ENCODE measurements around the gene UBE2L3. TPM values are rescaled to one million over a fixed set of nuclear protein-coding genes. Genes with fewer than 3 reads are reported as not detected.
"Not testable (repeated sequence)": the region's sequence is repeated elsewhere in the genome, so short reads cannot be mapped to it uniquely, and the experiment has no call there.

Gene UBE2L3
- total and polyA plus RNA-seq, 4 donors, result 34.1 to 54.5 (median 41.0) TPM

GRCh38 chr22:21550008-21550677 is 17.4 kb upstream of the UBE2L3 start:
- H3K9me3 ChIP-seq (ENCODE audit: control insufficient read depth, low read length); H3K4me1 ChIP-seq (ENCODE audit: control insufficient read depth in 1 of 2, insufficient read depth in 2 of 2, low read length in 2 of 2); H3K27ac ChIP-seq (ENCODE audit: low read depth in 1 of 2, low read length in 2 of 2); H3K4me3 ChIP-seq (ENCODE audit: low read length in 2 of 2); DNase-seq; intact Hi-C loops (cut with DNase I); H3K36me3 ChIP-seq (ENCODE audit: control insufficient read depth in 1 of 2, insufficient read depth in 2 of 2, low read length in 1 of 2); H3K27me3 ChIP-seq (ENCODE audit: control insufficient read depth in 1 of 2, insufficient read depth in 2 of 2, low read length in 1 of 2): not testable (repeated sequence)
- no CpG with 5 or more reads among the region's 62 CpGs for WGBS, 2 donors
- peak; percentile 84 for ATAC-seq (ENCODE audit: low FRiP score)

DNA sequence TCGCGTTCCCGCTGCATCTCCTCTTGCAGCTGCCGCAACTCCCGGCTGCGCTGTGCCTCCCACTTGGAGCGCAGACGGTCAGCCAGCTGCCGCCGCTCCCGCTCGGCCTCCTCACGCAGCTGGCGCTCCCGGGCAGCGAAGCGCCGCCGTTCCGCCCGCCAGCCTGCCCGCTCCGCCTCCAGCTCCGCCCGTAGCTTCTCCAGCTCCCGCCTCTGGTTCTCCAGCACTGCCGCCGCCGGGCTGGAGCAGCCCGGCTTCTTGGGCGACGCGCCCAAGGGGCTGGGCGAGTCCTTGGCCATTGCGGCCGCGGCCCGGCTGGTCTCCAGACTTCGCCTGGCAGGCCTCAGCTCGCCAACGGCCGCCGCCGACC is 16.9 kb upstream of the UBE2L3 start:
- ATAC-seq (ENCODE audit: low FRiP score), result peak; percentile 83
- H3K4me1 ChIP-seq (ENCODE audit: control insufficient read depth in 1 of 2, insufficient read depth in 2 of 2, low read length in 2 of 2); H3K4me3 ChIP-seq (ENCODE audit: low read length in 2 of 2); H3K9me3 ChIP-seq (ENCODE audit: control insufficient read depth, low read length); H3K36me3 ChIP-seq (ENCODE audit: control insufficient read depth in 1 of 2, insufficient read depth in 2 of 2, low read length in 1 of 2); intact Hi-C loops (cut with DNase I); H3K27ac ChIP-seq (ENCODE audit: low read depth in 1 of 2, low read length in 2 of 2); H3K27me3 ChIP-seq (ENCODE audit: control insufficient read depth in 1 of 2, insufficient read depth in 2 of 2, low read length in 1 of 2); DNase-seq: not testable (repeated sequence)
- no CpG with 5 or more reads among the region's 44 CpGs for WGBS, 2 donors

GRCh38 chr22:21551361-21551760 is 16.2 kb upstream of the UBE2L3 start, which contains the start of gene RIMBP3C:
Gene RIMBP3C, minus strand, starts transcription at chr22:21551461. Its CDS starts 485 bp downstream, at chr22:21550976.
- DNase-seq; intact Hi-C loops (cut with DNase I); H3K4me1 ChIP-seq (ENCODE audit: control insufficient read depth in 1 of 2, insufficient read depth in 2 of 2, low read length in 2 of 2); H3K4me3 ChIP-seq (ENCODE audit: low read length in 2 of 2); H3K36me3 ChIP-seq (ENCODE audit: control insufficient read depth in 1 of 2, insufficient read depth in 2 of 2, low read length in 1 of 2); H3K27me3 ChIP-seq (ENCODE audit: control insufficient read depth in 1 of 2, insufficient read depth in 2 of 2, low read length in 1 of 2); ATAC-seq (ENCODE audit: low FRiP score); H3K27ac ChIP-seq (ENCODE audit: low read depth in 1 of 2, low read length in 2 of 2); H3K9me3 ChIP-seq (ENCODE audit: control insufficient read depth, low read length): not testable (repeated sequence)
- no CpG with 5 or more reads among the region's 4 CpGs for WGBS, 2 donors

DNA sequence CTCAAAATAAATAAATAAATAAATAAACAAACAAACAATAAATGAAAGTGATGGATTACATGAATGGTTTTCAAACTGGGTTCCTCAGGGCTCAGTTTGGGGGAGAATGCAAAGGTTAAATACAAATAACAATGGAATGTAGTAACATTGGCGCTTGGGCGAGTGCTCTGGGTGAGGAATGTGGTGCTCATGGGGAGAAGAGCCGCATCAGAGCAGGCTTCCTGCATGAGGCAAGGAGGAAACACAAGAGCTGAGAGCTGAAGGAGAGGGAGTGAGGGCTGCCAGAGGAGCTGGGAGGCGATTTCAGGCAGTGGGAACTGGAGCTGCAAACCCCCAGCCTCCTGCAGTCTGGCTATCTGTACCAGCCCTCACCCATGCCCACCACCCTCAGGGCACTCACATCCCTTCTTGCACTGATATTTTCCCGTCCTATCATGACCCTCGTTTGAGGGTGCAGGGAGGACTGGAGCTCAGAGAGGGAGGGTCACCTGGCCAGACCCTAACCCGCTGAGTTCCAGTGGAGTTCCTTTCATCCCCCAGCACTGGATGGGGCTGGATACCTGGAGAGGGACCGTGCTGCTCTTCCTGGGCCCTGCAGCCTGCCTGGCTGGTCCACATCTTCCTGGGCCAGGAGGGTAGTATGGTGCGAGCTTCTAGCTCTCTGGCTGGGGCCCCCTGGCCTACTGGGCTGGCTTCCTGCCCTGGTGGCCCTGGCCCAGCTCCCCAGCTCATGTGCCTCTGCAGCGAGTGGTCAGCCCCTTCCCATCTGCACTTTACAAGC is 8.0 kb upstream of the UBE2L3 start:
- H3K27me3 ChIP-seq (ENCODE audit: control insufficient read depth in 1 of 2, insufficient read depth in 2 of 2, low read length in 1 of 2); H3K36me3 ChIP-seq (ENCODE audit: control insufficient read depth in 1 of 2, insufficient read depth in 2 of 2, low read length in 1 of 2); H3K27ac ChIP-seq (ENCODE audit: low read depth in 1 of 2, low read length in 2 of 2); intact Hi-C loops (cut with DNase I); H3K4me1 ChIP-seq (ENCODE audit: control insufficient read depth in 1 of 2, insufficient read depth in 2 of 2, low read length in 2 of 2); H3K9me3 ChIP-seq (ENCODE audit: control insufficient read depth, low read length); H3K4me3 ChIP-seq (ENCODE audit: low read length in 2 of 2); ATAC-seq (ENCODE audit: low FRiP score): not testable (repeated sequence)
- DNase-seq, result peak in 1 of 2 donors; percentile 22
- WGBS, 2 donors, result 59 to 67% methylated on average over 5 to 6 of the region's 10 CpGs

DNA sequence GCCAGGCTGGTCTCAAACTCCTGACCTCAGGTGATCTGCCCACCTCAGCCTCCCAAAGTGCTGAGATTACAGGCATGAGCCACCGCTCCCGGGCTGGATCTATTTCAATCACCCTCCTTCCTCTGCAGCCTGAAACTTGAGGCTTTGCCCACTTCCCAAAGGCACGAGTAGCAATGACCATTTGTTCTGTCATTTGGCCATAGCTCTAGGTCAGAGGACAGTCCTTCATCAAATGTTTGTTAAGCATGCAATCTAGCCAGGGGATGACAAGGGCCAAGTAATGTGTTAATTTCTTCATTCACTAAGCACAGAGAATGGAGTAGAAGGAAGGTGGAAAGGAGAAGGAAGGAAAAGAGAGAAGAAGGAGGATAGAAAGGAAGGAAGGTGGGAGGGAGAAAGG is 6.9 kb upstream of the UBE2L3 start:
- H3K36me3 ChIP-seq (ENCODE audit: control insufficient read depth in 1 of 2, insufficient read depth in 2 of 2, low read length in 1 of 2); ATAC-seq (ENCODE audit: low FRiP score); H3K4me1 ChIP-seq (ENCODE audit: control insufficient read depth in 1 of 2, insufficient read depth in 2 of 2, low read length in 2 of 2); H3K4me3 ChIP-seq (ENCODE audit: low read length in 2 of 2); H3K9me3 ChIP-seq (ENCODE audit: control insufficient read depth, low read length); H3K27ac ChIP-seq (ENCODE audit: low read depth in 1 of 2, low read length in 2 of 2); H3K27me3 ChIP-seq (ENCODE audit: control insufficient read depth in 1 of 2, insufficient read depth in 2 of 2, low read length in 1 of 2); DNase-seq; intact Hi-C loops (cut with DNase I): not testable (repeated sequence)
- 0% methylated on average over 1 of the region's 3 CpGs; no CpG with 5 or more reads in 1 of the 2 donors for WGBS, 2 donors

GRCh38 chr22:21563912-21564311 is 3.6 kb upstream of the UBE2L3 start:
- ATAC-seq (ENCODE audit: low FRiP score) (no peak), DNase-seq (peak in 1 of 2 donors; percentile 8)
- Histone ChIP-seq H3K27ac (ENCODE audit: low read depth in 1 of 2, low read length in 2 of 2) (no peak overlapping the region), H3K4me3 (ENCODE audit: low read length in 2 of 2) (no peak overlapping the region), H3K4me1 (ENCODE audit: control insufficient read depth in 1 of 2, insufficient read depth in 2 of 2, low read length in 2 of 2) (no peaks in the 10 kb centered on the region), H3K9me3 (ENCODE audit: control insufficient read depth, low read length) (no peaks in the 10 kb centered on the region), H3K36me3 (ENCODE audit: control insufficient read depth in 1 of 2, insufficient read depth in 2 of 2, low read length in 1 of 2) (no peaks in the 10 kb centered on the region), H3K27me3 (ENCODE audit: control insufficient read depth in 1 of 2, insufficient read depth in 2 of 2, low read length in 1 of 2) (no peaks in the 10 kb centered on the region)
- intact Hi-C loops (cut with DNase I), result no loop called here
- 95 to 96% methylated on average over 8 of the region's 8 CpGs for WGBS, 2 donors

DNA sequence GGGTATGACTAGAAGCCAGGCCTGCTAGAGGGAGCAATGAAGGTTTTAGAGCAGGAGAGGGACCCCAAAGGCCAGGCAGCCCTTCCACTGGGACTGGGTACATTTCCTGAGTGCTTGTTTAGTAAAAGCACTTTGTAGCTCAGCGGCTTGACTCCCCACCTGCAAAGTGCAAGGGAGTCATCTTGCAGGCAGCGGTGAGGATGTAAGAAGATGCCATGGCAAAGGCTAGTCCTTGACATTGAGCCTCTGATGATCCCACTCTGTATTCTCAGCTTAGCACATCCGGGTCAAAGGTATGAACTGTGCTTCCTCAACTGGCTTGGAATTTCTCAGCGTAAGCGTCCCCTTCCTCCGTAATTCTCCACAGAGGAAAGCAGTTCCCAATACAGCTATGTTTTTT is 3.1 kb upstream of the UBE2L3 start:
- Histone ChIP-seq H3K4me3 (ENCODE audit: low read length in 2 of 2) (no peak overlapping the region), H3K27ac (ENCODE audit: low read depth in 1 of 2, low read length in 2 of 2) (no peak overlapping the region), H3K9me3 (ENCODE audit: control insufficient read depth, low read length) (no peaks in the 10 kb centered on the region), H3K4me1 (ENCODE audit: control insufficient read depth in 1 of 2, insufficient read depth in 2 of 2, low read length in 2 of 2) (no peaks in the 10 kb centered on the region), H3K27me3 (ENCODE audit: control insufficient read depth in 1 of 2, insufficient read depth in 2 of 2, low read length in 1 of 2) (no peaks in the 10 kb centered on the region), H3K36me3 (ENCODE audit: control insufficient read depth in 1 of 2, insufficient read depth in 2 of 2, low read length in 1 of 2) (no peaks in the 10 kb centered on the region)
- DNase-seq, result peak in 1 of 2 donors; percentile 48
- intact Hi-C loops (cut with DNase I), result no loop called here
- 87 to 89% methylated on average over 6 of the region's 6 CpGs for WGBS, 2 donors
- ATAC-seq (ENCODE audit: low FRiP score), result no peak

DNA sequence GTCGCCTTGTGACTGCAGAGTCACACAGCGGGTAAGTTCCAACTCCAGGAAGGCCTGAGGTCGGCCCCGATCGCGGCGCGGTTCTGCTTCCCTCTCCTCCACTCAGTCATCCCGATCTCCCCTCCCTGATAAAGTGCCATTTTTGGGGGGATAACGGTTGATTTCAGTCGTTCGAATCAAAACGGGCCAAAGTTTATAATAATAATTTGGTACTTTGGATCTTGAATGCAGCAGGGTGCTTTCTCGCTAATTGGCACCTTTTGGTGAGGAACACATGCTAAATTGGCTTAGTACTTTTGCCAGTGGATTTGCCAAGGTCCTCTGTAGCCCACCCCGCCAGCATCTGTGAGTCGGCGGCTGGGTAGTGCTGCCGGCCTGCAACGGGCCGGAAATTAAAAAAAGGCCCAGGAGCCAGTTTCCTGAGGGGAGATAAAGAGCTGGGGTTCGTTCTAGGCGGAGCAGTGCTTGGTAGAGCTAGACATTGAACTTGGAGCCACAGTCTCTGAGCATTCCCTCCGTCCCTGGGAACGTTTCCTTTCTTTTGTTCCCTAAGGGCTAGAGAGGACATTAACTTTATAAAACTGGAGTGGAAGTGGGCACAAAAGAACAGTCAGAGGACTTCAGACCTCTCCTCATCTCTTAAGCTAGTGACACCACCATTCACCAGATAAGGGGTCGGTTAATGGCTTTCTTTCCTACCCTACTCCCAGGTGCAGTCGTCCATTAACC is 997 bp downstream of the UBE2L3 start:
- no peaks in the 10 kb centered on the region for H3K36me3 ChIP-seq (ENCODE audit: control insufficient read depth in 1 of 2, insufficient read depth in 2 of 2, low read length in 1 of 2)
- DNase-seq (peak; percentile 56 to 78), ATAC-seq (ENCODE audit: low FRiP score) (peak; percentile 27)
- peak overlapping the region; percentile 95 for H3K4me3 ChIP-seq (ENCODE audit: low read length in 2 of 2)
- WGBS, 2 donors, result 1% methylated on average over 26 of the region's 26 CpGs
- H3K4me1 ChIP-seq (ENCODE audit: control insufficient read depth in 1 of 2, insufficient read depth in 2 of 2, low read length in 2 of 2), result no peaks in the 10 kb centered on the region
- H3K27me3 ChIP-seq (ENCODE audit: control insufficient read depth in 1 of 2, insufficient read depth in 2 of 2, low read length in 1 of 2), result no peaks in the 10 kb centered on the region
- intact Hi-C loops (cut with DNase I), result no loop called here
- H3K9me3 ChIP-seq (ENCODE audit: control insufficient read depth, low read length), result no peaks in the 10 kb centered on the region
- H3K27ac ChIP-seq (ENCODE audit: low read depth in 1 of 2, low read length in 2 of 2), result peak overlapping the region in 1 of 2 donors; percentile 89

All from aorta (tissue), 5 donors.